GM19035 (cell line): ENCODE measurements around the gene EPHA3.

ENCODE experiments used
- ATAC-seq: cut with Tn5 transposase; IDR thresholded peaks from one replicate; pipeline ENCODE4 v1.9.1; 2021; ENCODE audit not compliant: unreplicated experiment

The EPHA3 gene

GRCh38 chr3:89434621-89435380 lies 327.4 kb downstream of the EPHA3 start:
- no peak for ATAC-seq

DNA sequence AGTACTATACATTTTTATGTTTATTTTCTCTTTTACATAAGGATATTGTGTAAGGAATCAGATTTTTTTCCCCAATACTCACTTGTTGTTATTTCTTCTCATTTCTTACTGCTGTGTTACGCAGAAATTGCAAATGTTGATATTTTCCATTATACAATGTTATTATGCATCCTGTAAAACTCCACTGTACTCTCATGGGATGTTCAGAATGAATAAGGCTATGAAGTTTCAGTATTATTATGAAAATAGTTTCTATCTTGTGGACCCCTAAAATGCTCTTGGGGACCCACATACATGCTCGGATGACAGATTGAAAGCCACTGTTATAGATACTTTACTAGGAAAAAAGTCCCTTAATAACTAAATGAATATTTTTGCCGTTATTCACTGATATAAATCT lies 329.4 kb downstream of the EPHA3 start:
- no peak for ATAC-seq

- no peak for ATAC-seq
Observed at GRCh38 chr3:89440386-89440785, 333.0 kb downstream of the EPHA3 start.

GRCh38 chr3:89441141-89441540 lies 333.7 kb downstream of the EPHA3 start:
- ATAC-seq, result no peak

DNA sequence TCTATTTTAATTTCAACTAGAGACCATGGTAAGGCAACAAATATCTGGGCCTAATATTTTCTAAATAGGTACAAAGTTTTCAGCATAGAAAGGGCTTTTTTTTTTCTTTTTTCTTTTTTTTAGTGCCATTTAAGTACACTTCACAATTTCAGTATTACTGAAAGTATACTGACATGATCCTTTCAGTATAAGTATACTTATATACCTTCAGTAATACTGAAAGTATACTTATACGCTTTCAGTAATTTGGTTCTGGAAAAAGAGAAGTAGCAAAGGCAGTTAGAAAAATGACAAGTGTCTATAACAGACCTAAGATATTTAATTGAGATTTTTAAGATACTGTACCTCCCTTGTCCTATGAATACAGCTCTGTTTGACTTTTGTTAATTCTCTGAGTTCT lies 339.2 kb downstream of the EPHA3 start:
- no peak for ATAC-seq

GRCh38 chr3:89447243-89447642 lies 339.8 kb downstream of the EPHA3 start:
- no peak for ATAC-seq

GRCh38 chr3:89449086-89449485 lies 341.7 kb downstream of the EPHA3 start:
- no peak for ATAC-seq

DNA sequence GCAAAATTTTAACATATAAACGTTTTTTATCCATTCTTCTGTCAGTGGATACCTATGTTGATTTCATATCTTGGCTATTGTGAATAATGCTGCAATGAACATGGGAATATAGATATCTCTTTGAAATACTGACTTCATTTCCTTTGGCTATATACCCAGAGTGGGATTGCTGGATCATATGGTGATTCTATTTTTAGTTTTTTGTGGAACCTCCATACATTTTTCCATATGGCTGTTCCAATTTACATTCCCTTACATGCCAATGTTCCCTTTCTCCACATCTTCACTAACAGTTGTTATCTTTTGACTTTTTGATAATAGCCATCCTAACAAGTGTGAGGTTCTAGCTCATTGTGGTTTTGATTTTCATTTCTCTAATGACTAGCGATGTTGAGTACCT lies 344.6 kb downstream of the EPHA3 start:
- no peak for ATAC-seq

DNA sequence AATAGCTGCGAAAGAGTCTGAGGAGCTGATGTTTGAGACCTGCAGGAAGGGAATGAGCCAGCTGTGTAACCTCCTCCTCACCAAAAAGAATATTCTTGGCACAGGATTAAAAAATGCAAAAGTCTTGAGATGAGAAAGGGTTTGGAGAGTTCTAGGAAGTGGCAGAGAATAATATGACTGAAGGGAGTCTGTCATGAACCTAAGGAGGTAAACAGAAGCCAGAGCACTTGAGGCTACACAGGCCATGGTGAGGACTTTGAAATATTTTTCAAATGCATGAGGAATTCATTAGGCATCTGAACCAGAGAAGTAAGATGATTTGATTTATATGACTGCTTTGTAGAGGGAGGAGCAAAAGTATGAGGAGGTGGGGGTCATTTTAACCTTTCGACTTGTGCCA lies 347.8 kb downstream of the EPHA3 start:
- no peak for ATAC-seq

DNA sequence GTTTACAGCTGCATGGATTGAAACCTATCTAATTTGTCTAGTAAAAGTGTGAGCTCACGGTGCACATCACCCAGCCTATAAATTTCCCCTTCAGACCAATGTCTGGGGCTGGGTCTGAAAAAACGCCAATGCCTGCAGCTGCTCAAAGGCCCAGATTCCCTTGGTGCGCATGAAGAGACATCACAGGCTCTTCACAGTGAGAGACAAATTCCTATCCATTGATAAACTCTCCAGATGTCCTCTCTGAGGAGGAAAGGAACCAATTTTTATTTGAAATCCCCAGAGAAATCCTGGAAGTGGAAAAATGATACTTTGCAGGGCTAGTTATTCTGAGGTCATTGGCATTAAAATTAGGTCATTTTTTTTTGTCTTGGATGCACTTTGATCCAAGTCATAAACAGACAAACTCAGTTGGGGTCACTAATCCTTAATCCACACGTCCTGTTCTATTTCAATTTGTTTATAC lies 360.5 kb downstream of the EPHA3 start:
- ATAC-seq, result no peak

DNA sequence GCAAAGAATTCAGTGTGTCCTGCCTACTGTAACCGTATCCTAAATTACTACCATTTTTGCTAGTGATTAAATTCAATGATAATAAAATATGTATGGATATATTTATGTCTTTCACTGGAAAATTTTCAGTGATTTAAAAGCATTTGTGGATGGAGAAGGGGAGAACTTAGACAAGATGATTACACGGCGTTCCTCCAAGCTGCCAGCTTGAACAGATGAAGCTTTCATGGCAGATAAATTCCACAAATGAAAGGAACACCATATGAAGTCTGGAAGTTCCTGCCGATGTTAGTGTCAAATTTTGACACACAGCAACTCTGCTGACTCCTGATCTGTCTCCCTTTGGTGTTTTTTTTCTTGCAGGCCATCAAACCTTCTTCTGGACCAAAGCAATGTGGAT lies 364.7 kb downstream of the EPHA3 start:
- no peak for ATAC-seq

DNA sequence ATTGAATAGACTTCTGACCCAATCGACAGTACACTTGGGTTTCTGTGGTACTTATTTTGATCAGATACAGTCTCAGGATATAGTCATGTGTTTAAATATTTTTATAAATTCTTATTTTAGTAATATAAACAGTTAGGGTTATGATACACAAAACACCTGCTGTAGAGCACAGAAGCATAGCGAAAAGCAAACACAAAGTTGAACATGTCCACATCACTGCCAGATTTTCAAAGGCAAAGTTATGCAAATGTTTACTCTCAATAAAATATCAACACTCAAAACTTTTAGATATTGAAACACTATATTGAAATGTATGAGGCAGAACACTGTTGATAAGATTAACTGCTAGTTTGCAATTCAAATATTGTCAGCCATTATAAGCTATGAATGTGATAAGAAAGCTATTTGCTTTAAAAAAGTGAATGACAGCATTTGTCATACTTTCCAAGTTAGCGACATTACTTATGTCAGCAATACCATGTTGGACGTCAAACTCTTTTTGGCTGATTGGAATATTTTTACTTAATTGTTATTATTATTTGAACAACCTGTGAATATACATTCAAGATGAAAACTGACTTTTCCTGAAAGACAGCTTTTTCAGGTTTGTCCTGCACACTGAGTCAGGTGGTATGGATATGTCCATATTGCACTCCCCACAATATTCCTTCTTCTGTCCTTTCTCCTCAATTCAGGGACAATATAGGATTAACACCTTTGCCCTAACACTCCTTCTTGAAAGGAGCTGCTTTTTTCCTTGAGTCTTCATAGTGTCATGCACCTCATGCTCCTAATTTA lies 367.1 kb downstream of the EPHA3 start:
- ATAC-seq, result no peak

DNA sequence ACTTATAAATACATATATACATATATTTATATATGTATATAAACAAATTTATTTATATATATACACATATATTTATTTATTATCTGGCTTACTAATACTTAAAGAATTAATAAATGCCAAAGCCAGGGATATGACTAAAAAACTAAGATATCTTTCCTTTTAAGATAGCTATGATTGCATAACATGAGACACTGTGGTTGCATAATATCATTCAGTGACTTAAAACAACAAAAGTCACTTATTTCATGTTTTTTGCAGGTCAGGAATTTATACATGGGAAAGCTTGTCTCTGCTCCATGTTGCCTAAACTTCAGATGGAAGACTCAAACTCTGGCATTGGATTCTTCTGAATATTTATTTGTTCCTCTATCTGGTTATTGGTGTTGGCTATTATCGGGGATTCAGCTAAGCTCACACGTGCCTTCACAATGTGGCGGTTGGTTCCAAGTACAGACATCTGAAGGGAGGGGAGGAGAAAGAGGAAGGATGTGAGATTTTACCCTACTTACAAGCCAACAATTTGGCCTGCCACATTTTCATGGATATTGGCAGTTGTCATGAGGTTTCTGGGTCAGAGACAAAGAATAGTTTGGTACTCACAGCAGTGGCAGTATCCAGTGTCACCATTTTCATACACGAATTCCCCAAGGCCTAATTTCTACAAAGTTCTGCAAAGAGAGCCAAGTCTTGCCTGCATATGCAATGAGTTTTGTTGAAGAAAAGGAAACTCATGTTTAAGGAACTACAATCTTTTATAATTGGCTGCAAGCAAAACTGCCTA lies 381.6 kb downstream of the EPHA3 start:
- ATAC-seq, result no peak

DNA sequence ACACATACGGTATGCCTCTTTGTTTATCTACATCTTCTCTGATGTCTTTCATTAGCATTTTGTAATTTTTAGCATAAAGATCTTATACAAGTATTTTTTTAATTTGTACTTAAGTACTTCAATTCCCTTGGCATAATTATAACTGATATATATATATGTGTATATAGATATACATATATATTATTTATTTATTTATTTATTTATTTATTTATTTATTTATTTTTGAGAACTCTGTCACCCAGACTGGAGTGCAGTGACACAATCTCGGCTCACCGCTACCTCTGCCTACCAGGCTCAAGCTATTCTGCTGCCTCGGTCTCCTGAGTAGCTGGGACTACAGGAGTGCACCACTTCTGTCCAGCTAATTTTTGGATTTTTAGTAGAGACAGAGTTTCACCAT lies 382.7 kb downstream of the EPHA3 start:
- no peak for ATAC-seq

DNA sequence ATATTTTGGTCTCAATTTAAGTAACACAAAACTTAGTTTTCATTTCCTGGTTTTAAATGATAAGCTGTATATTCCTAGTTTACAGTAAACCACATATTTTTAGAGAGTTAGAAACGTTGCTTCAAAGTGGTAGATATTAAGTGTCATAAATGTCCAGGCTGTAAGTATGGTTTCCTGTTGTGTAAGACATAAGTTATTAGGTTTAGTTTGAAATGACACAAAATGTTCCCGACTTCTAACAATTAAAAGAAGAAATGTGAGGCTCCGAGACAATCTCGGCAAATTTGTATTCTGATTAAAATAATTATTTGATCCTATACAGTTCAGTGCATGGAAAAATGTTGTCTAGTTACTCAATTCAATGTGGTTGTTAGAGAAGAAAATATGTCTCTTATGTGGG lies 387.3 kb downstream of the EPHA3 start:
- ATAC-seq, result no peak

- no peak for ATAC-seq
Observed at GRCh38 chr3:89503891-89504391, 396.5 kb downstream of the EPHA3 start.

- no peak for ATAC-seq
Observed at GRCh38 chr3:89504432-89504831, 397.0 kb downstream of the EPHA3 start.

DNA sequence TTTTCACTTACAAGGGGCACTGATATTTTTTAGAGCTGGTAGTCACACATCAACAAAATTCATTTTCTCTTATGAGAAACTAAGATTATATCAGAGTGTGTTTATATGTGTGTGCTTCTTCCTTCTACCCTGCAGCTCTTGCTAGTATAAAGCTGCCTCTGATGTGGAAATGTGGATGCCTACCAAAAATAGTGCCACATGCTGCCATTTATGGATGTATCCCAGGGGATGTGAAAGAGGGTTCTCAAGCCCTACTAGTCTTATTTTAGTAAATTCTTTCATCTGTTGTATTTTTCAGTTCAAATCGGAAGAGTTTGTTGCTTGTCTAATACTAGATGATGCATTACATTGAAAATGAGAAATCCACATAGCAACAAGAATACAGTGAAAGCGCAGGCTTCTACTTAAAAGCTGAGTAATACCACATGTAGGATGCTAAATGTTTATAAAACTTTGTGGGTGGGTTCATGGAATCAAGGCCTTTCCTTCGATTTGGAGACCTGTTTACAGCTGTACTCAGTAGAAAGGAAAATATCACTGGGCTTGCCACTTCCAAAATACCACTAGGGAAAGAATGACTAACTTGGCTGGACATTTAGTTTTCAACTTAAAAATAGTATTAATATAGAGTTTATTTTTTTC lies 399.2 kb downstream of the EPHA3 start:
- no peak for ATAC-seq

DNA sequence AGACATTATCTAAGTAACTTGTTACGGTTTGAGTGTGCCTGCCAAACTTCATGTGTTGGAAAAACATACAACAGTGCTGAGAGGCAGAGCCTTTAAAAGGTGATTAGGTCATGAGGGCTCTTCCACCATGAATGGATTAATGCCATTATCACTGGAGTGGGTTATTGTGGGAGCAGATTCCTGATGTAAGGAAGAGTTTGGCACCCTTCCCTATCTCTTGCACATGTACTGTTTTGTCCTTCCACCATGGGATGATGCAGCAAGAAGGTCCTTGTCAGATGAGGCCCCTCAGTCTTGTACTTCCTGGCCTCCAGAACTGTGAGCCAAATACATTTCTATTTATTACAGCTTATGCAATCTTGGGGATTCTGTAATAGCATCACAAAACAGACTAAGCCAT lies 413.9 kb downstream of the EPHA3 start:
- ATAC-seq, result no peak

DNA sequence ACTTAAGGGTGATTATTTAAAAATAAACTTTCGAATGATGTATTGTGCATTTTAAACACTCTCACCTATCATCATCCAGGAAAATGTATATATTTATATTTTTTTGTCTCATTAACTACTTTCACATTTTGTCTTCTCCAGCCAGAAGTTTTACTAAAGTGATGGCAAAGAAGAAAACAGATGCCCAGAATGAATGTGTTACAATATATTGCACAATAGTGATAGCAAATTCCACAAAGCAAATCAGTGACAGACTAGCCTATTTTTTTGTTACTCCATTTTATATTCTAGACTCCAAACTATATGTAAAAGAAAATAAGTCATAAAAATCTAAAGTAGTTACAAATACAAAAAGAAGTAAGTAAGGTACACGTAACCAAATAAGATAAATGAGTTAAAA lies 414.7 kb downstream of the EPHA3 start:
- ATAC-seq, result no peak

GRCh38 chr3:89525609-89526008 lies 418.2 kb downstream of the EPHA3 start:
- ATAC-seq, result no peak
